Esophagus muscularis mucosa (tissue), 4 donors: Measurements from ENCODE around the gene GRWD1.

Experiments used
- EP300 ChIP-seq: sonication (generic); formaldehyde crosslinking; IDR thresholded peaks from one replicate; pipeline ENCODE4 v1.6.1; 2017; ENCODE audit warnings: antibody characterized with exemption
- POLR2AphosphoS5 ChIP-seq, 2 donors: sonication (generic); formaldehyde crosslinking; IDR thresholded peaks; one replicate each; pipeline ENCODE4 v1.6.1; 2017; ENCODE audit warnings: antibody characterized with exemption in 2 of 2
- TF ChIP-seq, protein P1 (sequence below), 3 experiments: fragments of 200-600 bp in 2 of 3; fragments of 450-650 bp in 1 of 3; sonication (generic) in 2 of 3; IDR thresholded peaks; one replicate each; pipeline ENCODE4 v1.5.1; 2017 to 2019; ENCODE audit warnings: antibody characterized with exemption in 3 of 3, mild to moderate bottlenecking in 2 of 3, moderate library complexity in 1 of 3

DNA sequence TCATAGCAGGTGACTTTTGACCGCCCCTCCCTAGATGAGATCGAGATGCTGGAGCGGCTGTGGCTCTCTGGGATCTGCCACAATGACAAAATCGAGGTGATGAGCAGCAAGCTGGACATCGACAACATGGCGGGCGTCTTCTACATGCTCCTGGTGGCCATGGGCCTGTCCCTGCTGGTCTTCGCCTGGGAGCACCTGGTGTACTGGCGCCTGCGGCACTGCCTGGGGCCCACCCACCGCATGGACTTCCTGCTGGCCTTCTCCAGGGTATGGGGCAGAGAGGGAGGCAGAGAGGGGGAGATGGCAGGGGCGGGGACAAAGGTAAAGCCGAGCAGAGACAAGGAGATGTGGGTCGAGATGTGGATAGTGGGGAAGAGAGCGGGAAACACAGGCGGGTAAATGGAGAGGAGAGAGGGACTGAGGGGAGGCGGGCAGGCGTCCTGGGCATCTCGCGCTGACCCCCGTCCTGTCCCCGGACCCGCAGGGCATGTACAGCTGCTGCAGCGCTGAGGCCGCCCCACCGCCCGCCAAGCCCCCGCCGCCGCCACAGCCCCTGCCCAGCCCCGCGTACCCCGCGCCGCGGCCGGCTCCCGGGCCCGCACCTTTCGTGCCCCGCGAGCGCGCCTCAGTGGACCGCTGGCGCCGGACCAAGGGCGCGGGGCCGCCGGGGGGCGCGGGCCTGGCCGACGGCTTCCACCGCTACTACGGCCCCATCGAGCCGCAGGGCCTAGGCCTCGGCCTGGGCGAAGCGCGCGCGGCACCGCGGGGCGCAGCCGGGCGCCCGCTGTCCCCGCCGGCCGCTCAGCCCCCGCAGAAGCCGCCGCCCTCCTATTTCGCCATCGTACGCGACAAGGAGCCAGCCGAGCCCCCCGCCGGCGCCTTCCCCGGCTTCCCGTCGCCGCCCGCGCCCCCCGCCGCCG lies 3.4 kb upstream of the GRWD1 start:
- TF ChIP-seq, protein P1, sequence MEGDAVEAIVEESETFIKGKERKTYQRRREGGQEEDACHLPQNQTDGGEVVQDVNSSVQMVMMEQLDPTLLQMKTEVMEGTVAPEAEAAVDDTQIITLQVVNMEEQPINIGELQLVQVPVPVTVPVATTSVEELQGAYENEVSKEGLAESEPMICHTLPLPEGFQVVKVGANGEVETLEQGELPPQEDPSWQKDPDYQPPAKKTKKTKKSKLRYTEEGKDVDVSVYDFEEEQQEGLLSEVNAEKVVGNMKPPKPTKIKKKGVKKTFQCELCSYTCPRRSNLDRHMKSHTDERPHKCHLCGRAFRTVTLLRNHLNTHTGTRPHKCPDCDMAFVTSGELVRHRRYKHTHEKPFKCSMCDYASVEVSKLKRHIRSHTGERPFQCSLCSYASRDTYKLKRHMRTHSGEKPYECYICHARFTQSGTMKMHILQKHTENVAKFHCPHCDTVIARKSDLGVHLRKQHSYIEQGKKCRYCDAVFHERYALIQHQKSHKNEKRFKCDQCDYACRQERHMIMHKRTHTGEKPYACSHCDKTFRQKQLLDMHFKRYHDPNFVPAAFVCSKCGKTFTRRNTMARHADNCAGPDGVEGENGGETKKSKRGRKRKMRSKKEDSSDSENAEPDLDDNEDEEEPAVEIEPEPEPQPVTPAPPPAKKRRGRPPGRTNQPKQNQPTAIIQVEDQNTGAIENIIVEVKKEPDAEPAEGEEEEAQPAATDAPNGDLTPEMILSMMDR (IDR thresholded peaks at IDR 0.05), result no peak
- no peak for TF ChIP-seq POLR2AphosphoS5 (IDR thresholded peaks at IDR 0.05)
- no peak for TF ChIP-seq EP300
